Thyroid gland (tissue), 4 donors: ENCODE measurements around the gene MAPK8IP3.
"Not testable (repeated sequence)": the region's sequence is repeated elsewhere in the genome, so short reads cannot be mapped to it uniquely, and the experiment has no call there.

Experiments used
- POLR2A ChIP-seq, 2 donors: fragments of 450-650 bp; IDR thresholded peaks; one replicate each; pipeline ENCODE4 v1.6.1; 2017; ENCODE audit warnings: antibody characterized with exemption in 2 of 2, mild to moderate bottlenecking in 2 of 2, moderate library complexity in 1 of 2
- TF ChIP-seq, protein P1 (sequence below), 6 experiments: fragments of 200-600 bp in 3 of 6; fragments of 450-650 bp in 3 of 6; sonication (generic) in 3 of 6; IDR thresholded peaks; one replicate each; pipeline ENCODE4 v1.5.1; 2016 to 2019; ENCODE audit warnings: antibody characterized with exemption in 6 of 6, mild to moderate bottlenecking in 2 of 6, inconsistent platforms in 1 of 6, moderate library complexity in 1 of 6

DNA sequence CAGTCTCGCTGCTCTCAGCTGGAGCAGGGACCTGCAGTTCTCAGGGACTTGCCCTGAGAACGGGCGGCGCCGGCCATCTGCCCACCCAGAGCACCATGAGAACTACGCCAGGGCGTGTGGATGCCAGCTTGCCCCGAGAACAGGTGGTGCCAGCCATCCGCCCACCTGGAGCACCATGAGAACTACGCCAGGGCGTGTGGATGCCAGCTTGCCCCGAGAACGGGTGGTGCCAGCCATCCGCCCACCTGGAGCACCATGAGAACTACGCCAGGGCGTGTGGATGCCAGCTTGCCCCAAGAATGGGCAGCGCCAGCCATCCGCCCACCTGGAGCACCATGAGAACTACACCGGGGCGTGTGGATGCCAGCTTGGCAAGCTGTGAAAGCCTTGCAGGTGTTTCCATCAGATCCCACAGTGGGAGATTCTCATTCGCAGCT, 26.6 kb downstream of the MAPK8IP3 start:
- TF ChIP-seq POLR2A (IDR thresholded peaks at IDR 0.05), result not testable (repeated sequence)
- TF ChIP-seq, protein P1, sequence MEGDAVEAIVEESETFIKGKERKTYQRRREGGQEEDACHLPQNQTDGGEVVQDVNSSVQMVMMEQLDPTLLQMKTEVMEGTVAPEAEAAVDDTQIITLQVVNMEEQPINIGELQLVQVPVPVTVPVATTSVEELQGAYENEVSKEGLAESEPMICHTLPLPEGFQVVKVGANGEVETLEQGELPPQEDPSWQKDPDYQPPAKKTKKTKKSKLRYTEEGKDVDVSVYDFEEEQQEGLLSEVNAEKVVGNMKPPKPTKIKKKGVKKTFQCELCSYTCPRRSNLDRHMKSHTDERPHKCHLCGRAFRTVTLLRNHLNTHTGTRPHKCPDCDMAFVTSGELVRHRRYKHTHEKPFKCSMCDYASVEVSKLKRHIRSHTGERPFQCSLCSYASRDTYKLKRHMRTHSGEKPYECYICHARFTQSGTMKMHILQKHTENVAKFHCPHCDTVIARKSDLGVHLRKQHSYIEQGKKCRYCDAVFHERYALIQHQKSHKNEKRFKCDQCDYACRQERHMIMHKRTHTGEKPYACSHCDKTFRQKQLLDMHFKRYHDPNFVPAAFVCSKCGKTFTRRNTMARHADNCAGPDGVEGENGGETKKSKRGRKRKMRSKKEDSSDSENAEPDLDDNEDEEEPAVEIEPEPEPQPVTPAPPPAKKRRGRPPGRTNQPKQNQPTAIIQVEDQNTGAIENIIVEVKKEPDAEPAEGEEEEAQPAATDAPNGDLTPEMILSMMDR (IDR thresholded peaks at IDR 0.05), result not testable (repeated sequence)
